DND-41 (cell line): ENCODE measurements around the gene SLBP.
"Not testable (repeated sequence)": the region's sequence is repeated elsewhere in the genome, so short reads cannot be mapped to it uniquely, and the experiment has no call there.

Experiments
- ATAC-seq: fragments of 200-7000 bp; cut with Tn5 transposase; 3 replicates; pipeline ENCODE4 v1.9.1; 2021; ENCODE audit warnings: low read depth; ENCODE audit not compliant: insufficient read depth
- DNase-seq: peaks from one replicate; pipeline ENCODE4 v3.0.0-alpha.2; 2020
- H2AFZ ChIP-seq: 2 replicates; pipeline ENCODE4 v1.6.0; 2012; ENCODE audit warnings: low read depth, low read length
- H3K27ac ChIP-seq: 2 replicates; pipeline ENCODE4 v1.5.1; 2012; ENCODE audit warnings: low read length, inconsistent platforms
- H3K27me3 ChIP-seq: fragments of 200-600 bp; sonication (generic); 2 replicates; pipeline ENCODE4 v1.6.0; 2012; ENCODE audit warnings: low read length, mild to moderate bottlenecking, inconsistent platforms; ENCODE audit not compliant: insufficient read depth, poor library complexity
- H3K36me3 ChIP-seq: 2 replicates; pipeline ENCODE4 v1.5.1; 2012; ENCODE audit warnings: low read length, inconsistent platforms; ENCODE audit not compliant: insufficient read depth
- H3K4me1 ChIP-seq: 2 replicates; pipeline ENCODE4 v1.5.1; 2012; ENCODE audit warnings: mild to moderate bottlenecking, low read length; ENCODE audit not compliant: insufficient read depth
- H3K4me2 ChIP-seq: 2 replicates; pipeline ENCODE4 v1.6.0; 2012; ENCODE audit warnings: mild to moderate bottlenecking, moderate library complexity, low read length, inconsistent platforms; ENCODE audit not compliant: insufficient read depth
- H3K4me3 ChIP-seq, 2 experiments: fragments of 200-600 bp in 1 of 2; shearing (Covaris generic) in 1 of 2; 2 replicates each; pipeline ENCODE4 v1.5.1; 2012 to 2016; ENCODE audit warnings: inconsistent platforms in 2 of 2, low read length in 2 of 2, mild to moderate bottlenecking in 2 of 2, low read depth in 1 of 2, moderate library complexity in 1 of 2
- H3K79me2 ChIP-seq: 2 replicates; pipeline ENCODE4 v1.6.0; 2012; ENCODE audit warnings: low read length, inconsistent platforms; ENCODE audit not compliant: insufficient read depth
- H3K9ac ChIP-seq: 2 replicates; pipeline ENCODE4 v1.6.0; 2012; ENCODE audit warnings: low read depth, mild to moderate bottlenecking, inconsistent platforms, low read length, moderate library complexity
- H3K9me3 ChIP-seq: 2 replicates; pipeline ENCODE4 v1.5.1; 2012; ENCODE audit warnings: low read length, moderate library complexity, mild to moderate bottlenecking, inconsistent platforms; ENCODE audit not compliant: insufficient read depth, severe bottlenecking
- H4K20me1 ChIP-seq: 2 replicates; pipeline ENCODE4 v1.6.0; 2012; ENCODE audit warnings: low read length; ENCODE audit not compliant: insufficient read depth
- EZH2 ChIP-seq: IDR thresholded peaks from 3 replicates; pipeline ENCODE4 v1.6.1; 2012; ENCODE audit warnings: borderline replicate concordance, low read depth, mild to moderate bottlenecking, moderate library complexity, low read length, inconsistent platforms; ENCODE audit not compliant: severe bottlenecking
- TF ChIP-seq, protein P1 (sequence below): IDR thresholded peaks from 2 replicates; pipeline ENCODE4 v1.5.1; 2012; ENCODE audit warnings: borderline replicate concordance, low read length, moderate library complexity, mild to moderate bottlenecking; ENCODE audit not compliant: poor library complexity, severe bottlenecking; ENCODE audit errors: extremely low read depth

The SLBP gene

DNA sequence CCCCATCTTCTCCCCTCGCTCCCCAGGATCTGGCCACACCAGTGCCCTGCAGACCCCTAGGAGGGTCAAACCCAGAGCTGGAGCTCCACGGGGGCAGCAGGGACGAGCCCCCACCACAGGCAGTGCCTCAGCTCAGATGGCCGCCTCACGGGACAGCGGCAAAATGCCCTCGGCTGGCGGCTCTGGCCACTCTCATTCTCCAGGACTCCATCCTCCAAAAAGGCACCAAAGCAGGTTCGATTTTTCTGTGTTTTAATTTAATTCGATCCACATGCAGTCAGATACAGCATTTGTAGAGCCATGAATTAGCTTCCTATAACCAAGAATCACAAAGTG lies 36.3 kb downstream of the SLBP start:
- Histone ChIP-seq H3K9me3 (no peaks in the 10 kb centered on the region), H2AFZ (no peak overlapping the region), H3K4me3 (no peak overlapping the region), H3K9ac (no peak overlapping the region), H3K4me1 (no peaks in the 10 kb centered on the region), H3K36me3 (no peaks in the 10 kb centered on the region), H3K27ac (no peak overlapping the region), H4K20me1 (no peaks in the 10 kb centered on the region), H3K4me2 (no peak overlapping the region), H3K27me3 (no peaks in the 10 kb centered on the region), H3K79me2 (no peaks in the 10 kb centered on the region)
- TF ChIP-seq EZH2 = no peak
- TF ChIP-seq, protein P1, sequence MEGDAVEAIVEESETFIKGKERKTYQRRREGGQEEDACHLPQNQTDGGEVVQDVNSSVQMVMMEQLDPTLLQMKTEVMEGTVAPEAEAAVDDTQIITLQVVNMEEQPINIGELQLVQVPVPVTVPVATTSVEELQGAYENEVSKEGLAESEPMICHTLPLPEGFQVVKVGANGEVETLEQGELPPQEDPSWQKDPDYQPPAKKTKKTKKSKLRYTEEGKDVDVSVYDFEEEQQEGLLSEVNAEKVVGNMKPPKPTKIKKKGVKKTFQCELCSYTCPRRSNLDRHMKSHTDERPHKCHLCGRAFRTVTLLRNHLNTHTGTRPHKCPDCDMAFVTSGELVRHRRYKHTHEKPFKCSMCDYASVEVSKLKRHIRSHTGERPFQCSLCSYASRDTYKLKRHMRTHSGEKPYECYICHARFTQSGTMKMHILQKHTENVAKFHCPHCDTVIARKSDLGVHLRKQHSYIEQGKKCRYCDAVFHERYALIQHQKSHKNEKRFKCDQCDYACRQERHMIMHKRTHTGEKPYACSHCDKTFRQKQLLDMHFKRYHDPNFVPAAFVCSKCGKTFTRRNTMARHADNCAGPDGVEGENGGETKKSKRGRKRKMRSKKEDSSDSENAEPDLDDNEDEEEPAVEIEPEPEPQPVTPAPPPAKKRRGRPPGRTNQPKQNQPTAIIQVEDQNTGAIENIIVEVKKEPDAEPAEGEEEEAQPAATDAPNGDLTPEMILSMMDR = no peak
- no peak for DNase-seq
- ATAC-seq = no peak

DNA sequence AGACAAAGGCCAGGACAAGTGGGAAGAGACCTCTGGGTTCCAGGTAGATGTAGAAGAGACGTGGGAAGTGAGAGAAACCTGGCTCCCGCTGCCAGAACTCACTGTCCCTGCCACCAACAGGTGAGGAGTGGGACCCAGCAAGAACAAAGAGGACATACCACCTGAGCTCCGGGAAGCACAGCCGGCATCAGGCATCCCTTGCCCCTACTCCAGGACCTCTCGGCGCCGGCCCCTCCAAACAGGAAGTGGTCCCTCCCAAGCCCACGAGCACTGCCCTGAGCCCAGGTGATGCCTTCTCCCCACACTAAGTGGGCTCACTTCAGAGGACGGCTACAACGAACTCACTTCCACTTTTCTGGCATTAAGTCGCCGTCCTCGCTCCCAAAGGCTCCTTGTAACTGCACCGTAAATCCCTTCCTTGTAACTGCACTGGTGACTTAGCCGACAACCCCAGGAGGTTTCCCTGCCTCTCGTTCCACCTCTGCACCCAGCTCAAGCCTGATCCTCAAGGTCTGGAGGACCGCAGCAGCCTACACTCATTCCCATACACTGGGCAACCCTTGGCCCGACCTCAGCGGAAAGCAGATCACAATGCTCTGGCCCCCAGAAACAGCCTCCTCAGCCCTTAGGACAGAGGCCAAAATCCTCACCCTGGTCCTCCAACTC lies 36.9 kb downstream of the SLBP start:
- H4K20me1 ChIP-seq = no peaks in the 10 kb centered on the region
- H3K9ac ChIP-seq = no peak overlapping the region
- H3K4me1 ChIP-seq = no peaks in the 10 kb centered on the region
- ATAC-seq (no peak), DNase-seq (no peak)
- H2AFZ ChIP-seq = no peak overlapping the region
- H3K4me3 ChIP-seq = no peak overlapping the region
- no peak overlapping the region for H3K27ac ChIP-seq
- no peaks in the 10 kb centered on the region for H3K27me3 ChIP-seq
- no peaks in the 10 kb centered on the region for H3K36me3 ChIP-seq
- TF ChIP-seq, protein P1 = no peak
- no peak for TF ChIP-seq EZH2
- no peaks in the 10 kb centered on the region for H3K79me2 ChIP-seq
- no peak overlapping the region for H3K4me2 ChIP-seq
- no peaks in the 10 kb centered on the region for H3K9me3 ChIP-seq

DNA sequence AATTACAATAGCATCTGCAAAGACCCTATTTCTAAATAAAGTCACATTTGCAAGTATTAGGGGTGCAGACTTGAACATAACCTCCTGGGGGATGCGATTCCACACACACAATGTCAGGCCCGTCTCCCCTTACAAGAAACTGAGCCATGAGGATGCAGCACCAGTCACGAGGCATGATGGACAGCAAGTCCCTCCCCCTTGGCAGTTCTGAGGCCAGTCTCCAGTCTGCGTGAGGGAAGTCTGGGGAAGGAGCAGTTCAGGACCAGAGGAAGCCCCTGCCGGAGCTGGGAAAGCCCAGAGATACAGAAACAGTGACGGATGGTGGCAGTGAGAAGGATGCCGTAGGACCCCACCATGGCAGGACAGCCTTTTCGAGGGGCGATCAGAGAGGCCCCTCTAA lies 37.4 kb downstream of the SLBP start:
- ATAC-seq (no peak), DNase-seq (no peak)
- Histone ChIP-seq H3K4me1 (no peaks in the 10 kb centered on the region), H3K36me3 (no peaks in the 10 kb centered on the region), H4K20me1 (no peaks in the 10 kb centered on the region), H3K27me3 (no peaks in the 10 kb centered on the region), H3K9ac (no peak overlapping the region), H3K4me2 (no peak overlapping the region), H3K4me3 (no peak overlapping the region), H3K27ac (no peak overlapping the region), H3K9me3 (no peaks in the 10 kb centered on the region), H3K79me2 (no peaks in the 10 kb centered on the region), H2AFZ (no peak overlapping the region)
- TF ChIP-seq, protein P1 = no peak
- TF ChIP-seq EZH2 = no peak

DNA sequence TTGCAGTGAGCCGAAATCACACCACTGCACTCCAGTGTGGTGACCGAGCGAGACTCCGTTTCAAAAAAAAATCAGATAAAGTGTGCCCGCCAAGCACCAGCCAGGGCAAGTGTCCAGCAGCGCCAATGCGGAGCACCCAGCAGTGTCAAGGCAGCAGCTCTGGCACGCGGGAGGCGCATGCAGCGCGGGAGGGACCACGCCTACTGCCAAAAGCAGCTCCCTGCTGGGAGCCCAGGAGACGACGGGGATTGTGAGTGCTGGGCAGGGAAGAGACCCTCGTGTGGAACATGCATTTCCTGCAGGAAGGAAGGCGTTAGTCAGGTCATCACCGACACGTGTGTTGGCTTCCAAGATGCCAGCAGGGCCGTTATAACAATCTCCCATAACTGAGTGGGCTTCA lies 38.4 kb downstream of the SLBP start:
- H3K79me2 ChIP-seq = no peaks in the 10 kb centered on the region
- no peak overlapping the region for H2AFZ ChIP-seq
- H3K27ac ChIP-seq = no peak overlapping the region
- no peak overlapping the region for H3K4me2 ChIP-seq
- H3K9ac ChIP-seq = no peak overlapping the region
- no peak overlapping the region for H3K4me3 ChIP-seq
- no peak for TF ChIP-seq EZH2
- TF ChIP-seq, protein P1 = no peak
- no peaks in the 10 kb centered on the region for H3K9me3 ChIP-seq
- ATAC-seq (no peak), DNase-seq (no peak)
- no peaks in the 10 kb centered on the region for H3K4me1 ChIP-seq
- no peaks in the 10 kb centered on the region for H3K27me3 ChIP-seq
- no peaks in the 10 kb centered on the region for H3K36me3 ChIP-seq
- no peaks in the 10 kb centered on the region for H4K20me1 ChIP-seq

DNA sequence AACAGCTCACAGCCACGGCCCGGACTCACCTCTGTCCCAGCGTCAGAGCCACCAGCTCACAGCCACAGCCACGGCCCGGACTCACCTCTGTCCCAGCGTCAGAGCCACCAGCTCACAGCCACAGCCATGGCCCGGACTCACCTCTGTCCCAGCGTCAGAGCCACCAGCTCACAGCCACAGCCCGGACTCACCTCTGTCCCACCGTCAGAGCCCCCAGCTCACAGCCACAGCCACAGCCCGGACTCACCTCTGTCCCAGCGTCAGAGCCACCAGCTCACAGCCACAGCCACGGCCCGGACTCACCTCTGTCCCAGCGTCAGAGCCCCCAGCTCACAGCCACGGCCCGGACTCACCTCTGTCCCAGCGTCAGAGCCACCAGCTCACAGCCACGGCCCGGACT lies 41.1 kb downstream of the SLBP start:
- DNase-seq, H3K27ac ChIP-seq, H3K36me3 ChIP-seq, H3K4me2 ChIP-seq, H2AFZ ChIP-seq, H3K79me2 ChIP-seq, H3K4me1 ChIP-seq, H3K27me3 ChIP-seq, H3K9ac ChIP-seq, H3K9me3 ChIP-seq, ATAC-seq, H4K20me1 ChIP-seq, H3K4me3 ChIP-seq: not testable (repeated sequence)
